ENCODE data around the gene DTNBP1. TPM values are rescaled to one million over a fixed set of nuclear protein-coding genes. Genes with fewer than 3 reads are reported as not detected.

The DTNBP1 gene
- total RNA-seq, 2 experiments from 2014 or later: 18.4 to 23.4 TPM

DNA sequence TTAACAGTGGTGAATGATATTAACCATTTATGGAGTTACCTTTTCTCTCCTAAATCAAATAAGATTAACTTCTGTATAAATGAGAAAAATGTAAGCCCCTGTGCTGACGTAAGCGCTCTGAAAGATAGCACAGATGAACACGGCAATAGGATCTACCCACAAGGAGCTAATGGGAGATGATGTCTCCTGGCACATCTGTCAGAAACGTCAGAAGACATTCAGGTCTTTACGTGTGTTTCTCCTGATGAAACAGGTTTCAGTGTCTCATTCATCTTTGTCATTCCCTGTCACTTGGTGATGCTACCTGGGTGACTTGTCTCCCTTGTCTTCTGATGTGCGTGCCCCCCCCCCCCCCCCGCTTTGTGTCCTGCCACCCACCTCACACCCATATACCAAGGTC is 189.7 kb downstream of the DTNBP1 start:
- Mint-ChIP-seq H3K9me3 (ENCODE audit: low read depth) (no peaks in the 10 kb centered on the region), H3K36me3 (ENCODE audit: low read depth) (peaks cover 37% of the 10 kb centered on the region), H3K4me1 (peaks cover 20% of the 10 kb centered on the region), H3K27ac (no peak overlapping the region), H3K4me3 (no peak overlapping the region), H3K27me3 (no peaks in the 10 kb centered on the region)
- ATAC-seq (no peak), DNase-seq (no peak)
- intact Hi-C loops (cut with DNase I, micrococcal nuclease): no loop called here
- ChIA-PET POLR2A (interaction anchor here (0.7 kb wide), 1 partner anchor 1160 kb away, joined by 3 read pairs; no protein-coding TSS in a partner anchor), CTCF (interaction anchor here (2.8 kb wide), 1 partner anchor 10 kb away, joined by 8 read pairs; no protein-coding TSS in a partner anchor)
